K562 (cell line): ENCODE results near the gene RPUSD1. TPM values are rescaled to one million over a fixed set of nuclear protein-coding genes. Genes with fewer than 3 reads are reported as not detected.

ENCODE experiments used
- ATF1 ChIP-seq, 2 experiments: fragments of 450-650 bp in 1 of 2; IDR thresholded peaks; 2 replicates each; pipeline ENCODE4 v1.6.1; 2016; ENCODE audit warnings: missing compliant biosample characterization in 1 of 2, missing genetic modification characterization in 1 of 2
- CTCFL ChIP-seq: IDR thresholded peaks from 2 replicates; pipeline ENCODE4 v1.6.1; 2011; ENCODE audit warnings: borderline replicate concordance, low read depth, mild to moderate bottlenecking, moderate library complexity, low read length; ENCODE audit not compliant: insufficient read depth, poor library complexity, severe bottlenecking
- ELF1 ChIP-seq: fragments of 200-800 bp; sonication (Bioruptor generic); IDR thresholded peaks from 2 replicates; pipeline ENCODE4 v1.6.1; 2016; ENCODE audit warnings: missing genetic modification characterization, missing compliant biosample characterization
- FOS ChIP-seq: IDR thresholded peaks from 3 replicates; pipeline ENCODE4 v1.6.1; 2011; ENCODE audit not compliant: insufficient read length; ENCODE audit errors: extremely low read depth
- KLF13 ChIP-seq: fragments of 450-650 bp; IDR thresholded peaks from 2 replicates; pipeline ENCODE4 v1.6.1; 2016; ENCODE audit warnings: missing genetic modification characterization, low read depth, mild to moderate bottlenecking, missing compliant biosample characterization, moderate library complexity, borderline replicate concordance
- MED1 ChIP-seq: sonication (generic); formaldehyde crosslinking; IDR thresholded peaks from 2 replicates; pipeline ENCODE4 v1.8.1; 2023; ENCODE audit warnings: missing genetic modification reagents, borderline replicate concordance
- MTA2 ChIP-seq: fragments of 450-650 bp; IDR thresholded peaks from 2 replicates; pipeline ENCODE4 v1.6.1; 2016; ENCODE audit warnings: low read depth
- NELFE ChIP-seq: IDR thresholded peaks from 2 replicates; pipeline ENCODE4 v1.6.1; 2011; ENCODE audit warnings: mild to moderate bottlenecking; ENCODE audit not compliant: insufficient read depth, insufficient read length
- NONO ChIP-seq, 2 experiments: fragments of 200-400 bp in 1 of 2; fragments of 450-650 bp in 1 of 2; formaldehyde crosslinking in 1 of 2; IDR thresholded peaks; 2 replicates each; pipeline ENCODE4 v1.6.1; 2017; ENCODE audit warnings: low read depth in 2 of 2, mild to moderate bottlenecking in 2 of 2, moderate library complexity in 2 of 2, low read length in 1 of 2
- PHB ChIP-seq: fragments of 250-450 bp; sonication (Bioruptor Pico); IDR thresholded peaks from 2 replicates; pipeline ENCODE4 v1.5.0; 2021
- POLR2AphosphoS5 ChIP-seq: IDR thresholded peaks from 2 replicates; pipeline ENCODE4 v1.6.1; 2011; ENCODE audit warnings: mild to moderate bottlenecking, low read depth, low read length, moderate library complexity; ENCODE audit not compliant: control insufficient read depth, insufficient read depth
- RBM39 ChIP-seq: fragments of 200-400 bp; formaldehyde crosslinking; optimal IDR thresholded peaks from 2 replicates; pipeline ENCODE3; 2018; ENCODE audit warnings: low read depth, low read length
- TCF7 ChIP-seq: sonication (generic); IDR thresholded peaks from 2 replicates; pipeline ENCODE4 v1.6.1; 2016; ENCODE audit warnings: antibody characterized with exemption, borderline replicate concordance
- ZNF134 ChIP-seq: fragments of 250-450 bp; sonication (Bioruptor Pico); conservative IDR thresholded peaks from 2 replicates; pipeline ENCODE4 v1.4.0; 2020
- ZNF184 ChIP-seq: sonication (generic); formaldehyde crosslinking; IDR thresholded peaks from 2 replicates; pipeline ENCODE4 v1.5.0; 2020; ENCODE audit warnings: missing genetic modification reagents
- ZNF354B ChIP-seq: fragments of 250-450 bp; sonication (Bioruptor Pico); IDR thresholded peaks from 2 replicates; pipeline ENCODE4 v1.4.0; 2020
- ZNF436 ChIP-seq: fragments of 250-450, 450-650 bp; sonication (Bioruptor Pico); formaldehyde crosslinking; IDR thresholded peaks from 2 replicates; pipeline ENCODE4 v1.7.0; 2020; ENCODE audit warnings: mild to moderate bottlenecking
- ZNF584 ChIP-seq: fragments of 200-800 bp; sonication (Bioruptor generic); IDR thresholded peaks from 2 replicates; pipeline ENCODE4 v1.6.1; 2016; ENCODE audit warnings: low read depth, mild to moderate bottlenecking, missing genetic modification characterization, missing compliant biosample characterization
- polyA plus RNA-seq, 8 experiments: library from polyadenylated mRNA; depleted of rRNA in 4 of 8; stranded (reverse) in 5 of 8; unstranded in 3 of 8; fragments of >200 nt; fragmentation: Nextera tagmentation in 2 of 8; fragmentation: Illumina TruSeq in 1 of 8; extraction: Ambion mirVana in 2 of 8; extraction: Trizol in 1 of 8; gene quantifications; 2 replicates each; pipeline versions ENCODE4 v1.2.1 to v1.2.3, GENCODE V29; 2011 to 2014; ENCODE audit warnings: inconsistent platforms in 1 of 8, missing spikeins in 1 of 8
- total RNA-seq, 7 experiments: library from RNA; depleted of rRNA in 6 of 7; stranded (reverse); fragments of >200 nt in 6 of 7; fragmentation: Illumina TruSeq in 2 of 7; extraction: Trizol in 2 of 7; gene quantifications; 2 replicates each; pipeline versions ENCODE4 v1.2.1 to v1.2.3, GENCODE V29; 2011 to 2021; ENCODE audit warnings: low replicate concordance in 1 of 7
- TF ChIP-seq, protein P1 (sequence below): sonication (generic); formaldehyde crosslinking; IDR thresholded peaks from 2 replicates; pipeline ENCODE4 v1.8.1; 2023; ENCODE audit warnings: mild to moderate bottlenecking, missing genetic modification reagents
- TF ChIP-seq, protein P2 (sequence below): fragments of 450-650 bp; IDR thresholded peaks from 2 replicates; pipeline ENCODE4 v1.6.1; 2014; ENCODE audit warnings: low read depth, mild to moderate bottlenecking, moderate library complexity, borderline replicate concordance
- TF ChIP-seq, protein P3 (sequence below): fragments of 450-650 bp; formaldehyde crosslinking; IDR thresholded peaks from 2 replicates; pipeline ENCODE4 v1.4.0; 2020; ENCODE audit warnings: mild to moderate bottlenecking, moderate library complexity

The RPUSD1 gene
- total and polyA plus RNA-seq, 9 of the 15 experiments (the other 6 are each of a cell fraction or from before 2014, with no cell fraction given): 0.45 to 56.6 (median 12.0) TPM

- TF ChIP-seq CTCFL (peak; percentile 100), ATF1 (CRISPR knock-in tag; IDR thresholded peaks at IDR 0.05) (peak; percentile 89), ATF1 (tag; IDR thresholded peaks at IDR 0.05) (peak; percentile 95), ZNF436 (no peak), FOS (peak; percentile 36), ZNF184 (CRISPR knock-in tag) (no peak), KLF13 (peak; percentile 99), RBM39 (no peak), PHB (CRISPR knock-in tag) (0 out of 2 replicates have a peak, but pooled peaks have one; percentile 44), ELF1 (tag) (peak; percentile 100), NELFE (no peak), NONO (IDR thresholded peaks at IDR 0.05; ENCODE audit: low read depth in 2 of 2, low read length in 1 of 2) (peak in 1 of 2 experiments; percentile 73; a peak in 3 of 4 replicates), ZNF354B (CRISPR knock-in tag) (no peak), ZNF584 (CRISPR knock-in tag) (no peak), MTA2 (no peak), POLR2AphosphoS5 (peak; percentile 61), MED1 (CRISPR knock-in tag) (no peak), ZNF134 (CRISPR knock-in tag) (no peak), TCF7 (peak; percentile 88; the same call in 1 of the 2 replicates)
- TF ChIP-seq, protein P1, sequence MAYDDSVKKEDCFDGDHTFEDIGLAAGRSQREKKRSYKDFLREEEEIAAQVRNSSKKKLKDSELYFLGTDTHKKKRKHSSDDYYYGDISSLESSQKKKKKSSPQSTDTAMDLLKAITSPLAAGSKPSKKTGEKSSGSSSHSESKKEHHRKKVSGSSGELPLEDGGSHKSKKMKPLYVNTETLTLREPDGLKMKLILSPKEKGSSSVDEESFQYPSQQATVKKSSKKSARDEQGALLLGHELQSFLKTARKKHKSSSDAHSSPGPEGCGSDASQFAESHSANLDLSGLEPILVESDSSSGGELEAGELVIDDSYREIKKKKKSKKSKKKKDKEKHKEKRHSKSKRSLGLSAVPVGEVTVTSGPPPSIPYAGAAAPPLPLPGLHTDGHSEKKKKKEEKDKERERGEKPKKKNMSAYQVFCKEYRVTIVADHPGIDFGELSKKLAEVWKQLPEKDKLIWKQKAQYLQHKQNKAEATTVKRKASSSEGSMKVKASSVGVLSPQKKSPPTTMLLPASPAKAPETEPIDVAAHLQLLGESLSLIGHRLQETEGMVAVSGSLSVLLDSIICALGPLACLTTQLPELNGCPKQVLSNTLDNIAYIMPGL: peak; percentile 84; the same call in 1 of the 2 replicates
- TF ChIP-seq, protein P2, sequence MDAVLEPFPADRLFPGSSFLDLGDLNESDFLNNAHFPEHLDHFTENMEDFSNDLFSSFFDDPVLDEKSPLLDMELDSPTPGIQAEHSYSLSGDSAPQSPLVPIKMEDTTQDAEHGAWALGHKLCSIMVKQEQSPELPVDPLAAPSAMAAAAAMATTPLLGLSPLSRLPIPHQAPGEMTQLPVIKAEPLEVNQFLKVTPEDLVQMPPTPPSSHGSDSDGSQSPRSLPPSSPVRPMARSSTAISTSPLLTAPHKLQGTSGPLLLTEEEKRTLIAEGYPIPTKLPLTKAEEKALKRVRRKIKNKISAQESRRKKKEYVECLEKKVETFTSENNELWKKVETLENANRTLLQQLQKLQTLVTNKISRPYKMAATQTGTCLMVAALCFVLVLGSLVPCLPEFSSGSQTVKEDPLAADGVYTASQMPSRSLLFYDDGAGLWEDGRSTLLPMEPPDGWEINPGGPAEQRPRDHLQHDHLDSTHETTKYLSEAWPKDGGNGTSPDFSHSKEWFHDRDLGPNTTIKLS: peak; percentile 77
- TF ChIP-seq, protein P3, sequence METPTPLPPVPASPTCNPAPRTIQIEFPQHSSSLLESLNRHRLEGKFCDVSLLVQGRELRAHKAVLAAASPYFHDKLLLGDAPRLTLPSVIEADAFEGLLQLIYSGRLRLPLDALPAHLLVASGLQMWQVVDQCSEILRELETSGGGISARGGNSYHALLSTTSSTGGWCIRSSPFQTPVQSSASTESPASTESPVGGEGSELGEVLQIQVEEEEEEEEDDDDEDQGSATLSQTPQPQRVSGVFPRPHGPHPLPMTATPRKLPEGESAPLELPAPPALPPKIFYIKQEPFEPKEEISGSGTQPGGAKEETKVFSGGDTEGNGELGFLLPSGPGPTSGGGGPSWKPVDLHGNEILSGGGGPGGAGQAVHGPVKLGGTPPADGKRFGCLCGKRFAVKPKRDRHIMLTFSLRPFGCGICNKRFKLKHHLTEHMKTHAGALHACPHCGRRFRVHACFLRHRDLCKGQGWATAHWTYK: no peak; the same call in 1 of the 2 replicates
Measured at GRCh38 chr16:740764-741505, 47.2 kb downstream of the RPUSD1 start, which contains the start of gene CIAO3 (continued).
